Esophagus (tissue), 2 donors: ENCODE data around the gene TTC22. TPM values are rescaled to one million over a fixed set of nuclear protein-coding genes. Genes with fewer than 3 reads are reported as not detected.

ENCODE experiments used
- H3K27ac ChIP-seq, 2 donors: one replicate each; pipeline ENCODE4 v1.5.1; 2013; ENCODE audit warnings: low read depth in 2 of 2, mild to moderate bottlenecking in 2 of 2, inconsistent platforms in 1 of 2, low read length in 1 of 2, moderate library complexity in 1 of 2
- H3K27me3 ChIP-seq, 2 donors: one replicate each; pipeline ENCODE4 v1.6.1; 2013; ENCODE audit warnings: low read length in 2 of 2, control low read depth in 1 of 2, mild to moderate bottlenecking in 1 of 2; ENCODE audit not compliant: insufficient read depth in 2 of 2, control insufficient read depth in 1 of 2
- H3K36me3 ChIP-seq, 2 donors: one replicate each; pipeline ENCODE4 v1.6.1; 2013; ENCODE audit warnings: low read length in 1 of 2; ENCODE audit not compliant: control insufficient read depth in 2 of 2, insufficient read depth in 2 of 2
- H3K4me1 ChIP-seq, 2 donors: one replicate each; pipeline ENCODE4 v1.6.1; 2013; ENCODE audit warnings: low read length in 1 of 2; ENCODE audit not compliant: control insufficient read depth in 2 of 2, insufficient read depth in 2 of 2
- H3K4me3 ChIP-seq, 2 donors: one replicate each; pipeline ENCODE4 v1.5.1; 2013; ENCODE audit warnings: low read length in 2 of 2, mild to moderate bottlenecking in 2 of 2, low read depth in 1 of 2, moderate library complexity in 1 of 2
- H3K9me3 ChIP-seq, 2 donors: one replicate each; pipeline ENCODE4 v1.6.1; 2013; ENCODE audit warnings: mild to moderate bottlenecking in 2 of 2, low read depth in 1 of 2, low read length in 1 of 2, moderate library complexity in 1 of 2; ENCODE audit not compliant: control insufficient read depth in 2 of 2, insufficient read depth in 1 of 2
- WGBS, 2 donors: extraction: QIAGEN DNeasy Blood & Tissue Kit; methylation state at CpG; one replicate each; pipeline ENCODE4 v1.1.7; 2013; 5-methylcytosine and 5-hydroxymethylcytosine counted together
- polyA plus RNA-seq, 2 donors: library from polyadenylated mRNA; stranded (reverse); fragments of 200-250 nt; gene quantifications; one replicate each; pipeline ENCODE4 v1.2.3, GENCODE V29; 2013
- donor health status: healthy with polysubstance abuse.
- donor health status: Bipolar disorder and iron deficiency.

TTC22 gene
- polyA plus RNA-seq, 2 donors, result 83.5 to 92.9 TPM

DNA sequence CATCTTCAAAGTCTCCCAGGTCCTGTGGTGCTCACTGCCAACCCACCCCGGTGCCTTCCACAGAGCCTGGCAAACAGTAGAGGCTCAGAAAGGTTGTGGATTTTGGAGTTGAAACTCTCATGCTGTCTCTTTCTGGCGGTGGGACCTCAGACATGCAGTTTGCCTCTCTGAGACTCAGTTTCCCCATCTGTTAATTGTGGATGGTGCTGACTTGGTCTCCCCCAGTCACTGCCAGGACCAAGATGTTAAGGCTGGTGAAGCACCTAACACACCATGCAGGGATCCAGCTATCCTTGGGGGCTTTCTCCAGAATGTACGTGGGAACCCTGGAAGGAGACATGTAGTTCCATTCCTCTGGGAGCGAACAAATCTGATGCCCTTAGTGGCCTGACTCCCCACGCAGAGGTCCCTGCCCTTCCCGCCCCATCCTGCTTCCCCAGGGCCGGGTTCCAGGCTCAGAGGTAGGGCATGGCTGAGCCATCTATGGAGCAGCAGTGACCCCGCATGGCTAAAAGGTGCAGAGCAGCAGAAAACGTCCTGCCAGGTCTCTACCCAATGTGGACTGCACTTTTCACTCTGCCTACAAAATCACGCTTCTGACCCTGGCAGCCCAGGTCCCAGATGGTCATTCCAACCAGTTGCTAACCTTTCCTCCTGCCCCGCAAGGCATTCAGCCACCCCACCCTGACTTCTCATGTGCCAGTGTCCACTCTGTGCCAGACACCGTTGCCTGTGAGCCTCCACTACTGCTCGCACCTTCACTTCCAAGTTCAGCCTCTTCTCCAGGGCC is 9.2 kb upstream of the TTC22 start:
- no peaks in the 10 kb centered on the region for H3K27me3 ChIP-seq
- WGBS, 2 donors, result 32 to 34% methylated on average over 12 to 13 of the region's 13 CpGs

DNA sequence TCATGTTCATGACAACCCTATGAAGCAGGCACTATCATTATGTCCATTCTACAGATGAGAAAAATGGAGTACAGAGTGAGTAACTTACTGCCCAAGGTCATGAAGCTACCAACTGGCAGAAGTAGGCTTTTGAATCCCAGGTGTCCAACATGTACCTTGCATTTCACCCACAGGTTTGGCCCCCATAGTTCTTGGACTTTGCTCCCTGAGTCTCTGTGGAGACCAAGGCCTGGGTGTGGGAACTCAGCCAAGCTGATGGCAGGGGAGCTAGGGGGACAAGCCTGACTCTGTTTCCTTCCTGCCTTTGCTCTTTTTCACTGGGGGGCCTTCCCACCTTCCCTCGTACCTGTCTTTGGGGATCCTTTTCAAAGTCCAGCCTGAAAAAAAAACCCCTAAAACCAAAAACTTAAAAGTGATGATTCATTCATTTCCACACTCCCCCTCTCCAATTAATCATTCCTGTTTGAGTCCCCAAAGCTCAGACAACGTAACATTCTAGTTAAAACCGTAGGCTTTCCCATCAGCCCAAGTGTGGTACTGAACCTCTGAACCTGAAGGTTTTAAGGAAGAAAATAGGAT is 8.5 kb upstream of the TTC22 start:
- WGBS, 2 donors, result 43 to 44% methylated on average over 3 of the region's 3 CpGs
- no peaks in the 10 kb centered on the region for H3K27me3 ChIP-seq
- no peak overlapping the region for H3K27ac ChIP-seq
- peaks cover 7 to 14% of the 10 kb centered on the region in 2 donors for H3K4me1 ChIP-seq
- no peaks in the 10 kb centered on the region for H3K9me3 ChIP-seq
- H3K4me3 ChIP-seq, result no peak overlapping the region
- H3K36me3 ChIP-seq, result peaks cover 0 to 2% of the 10 kb centered on the region in 2 donors

More for the DNA sequence above, 9.2 kb upstream of the TTC22 start:
- peaks cover 0 to 2% of the 10 kb centered on the region in 2 donors for H3K36me3 ChIP-seq
- H3K9me3 ChIP-seq, result no peaks in the 10 kb centered on the region
- H3K4me1 ChIP-seq, result peaks cover 5 to 9% of the 10 kb centered on the region in 2 donors
- no peak overlapping the region for H3K4me3 ChIP-seq
- H3K27ac ChIP-seq, result no peak overlapping the region

- WGBS, 2 donors, result 64 to 71% methylated on average over 12 of the region's 12 CpGs
- H3K4me3 ChIP-seq, result peak overlapping the region; percentile 22 to 36
Measured at GRCh38 chr1:54808443-54809207, 7.5 kb upstream of the TTC22 start.

GRCh38 chr1:54807756-54808155 is 6.6 kb upstream of the TTC22 start:
- Histone ChIP-seq H3K27ac (peak overlapping the region; percentile 67 to 93), H3K4me3 (peak overlapping the region; percentile 24 to 36), H3K27me3 (no peaks in the 10 kb centered on the region), H3K4me1 (peaks cover 7 to 12% of the 10 kb centered on the region in 2 donors), H3K9me3 (no peaks in the 10 kb centered on the region), H3K36me3 (no peaks in the 10 kb centered on the region)
- 87 to 90% methylated on average over 7 of the region's 7 CpGs for WGBS, 2 donors

More at GRCh38 chr1:54808443-54809207, 7.5 kb upstream of the TTC22 start:
- no peaks in the 10 kb centered on the region for H3K27me3 ChIP-seq
- peaks cover 0 to 2% of the 10 kb centered on the region in 2 donors for H3K36me3 ChIP-seq
- peaks cover 7 to 12% of the 10 kb centered on the region in 2 donors for H3K4me1 ChIP-seq
- H3K27ac ChIP-seq, result peak overlapping the region in 1 of 2 donors; percentile 53
- no peaks in the 10 kb centered on the region for H3K9me3 ChIP-seq

GRCh38 chr1:54806931-54807611 is 5.9 kb upstream of the TTC22 start:
- H3K4me3 ChIP-seq, result peak overlapping the region; percentile 24 to 36

DNA sequence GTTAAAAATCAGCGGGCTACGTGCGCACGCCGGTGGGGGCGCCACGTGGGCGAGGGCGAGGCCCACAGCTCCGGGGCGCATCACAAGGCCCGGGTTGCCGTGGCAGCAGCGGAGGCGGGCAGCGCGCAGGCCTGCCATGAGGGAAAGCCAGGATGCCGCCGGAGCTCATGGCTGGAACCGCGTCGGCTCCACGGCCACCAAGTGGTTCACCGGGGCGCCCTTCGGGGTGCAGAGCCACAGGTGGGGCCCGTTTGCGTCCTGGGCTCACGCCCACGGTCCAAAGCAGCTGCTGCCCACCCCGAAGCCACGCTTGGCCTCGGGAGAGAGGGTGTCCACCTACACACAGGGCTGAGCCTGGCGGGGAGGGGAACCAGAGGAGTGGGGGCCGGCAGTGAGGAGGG is 4.9 kb upstream of the TTC22 start:
- no peaks in the 10 kb centered on the region for H3K36me3 ChIP-seq
- peak overlapping the region; percentile 65 to 97 for H3K27ac ChIP-seq
- H3K4me1 ChIP-seq, result peaks cover 7 to 12% of the 10 kb centered on the region in 2 donors
- 77 to 78% methylated on average over 33 to 35 of the region's 35 CpGs for WGBS, 2 donors
- no peaks in the 10 kb centered on the region for H3K9me3 ChIP-seq
- no peaks in the 10 kb centered on the region for H3K27me3 ChIP-seq
- H3K4me3 ChIP-seq, result no peak overlapping the region

More at GRCh38 chr1:54806931-54807611, 5.9 kb upstream of the TTC22 start:
- H3K4me1 ChIP-seq, result peaks cover 7 to 12% of the 10 kb centered on the region in 2 donors
- WGBS, 2 donors, result 75 to 81% methylated on average over 11 of the region's 11 CpGs
- peak overlapping the region; percentile 46 to 93 for H3K27ac ChIP-seq
- H3K36me3 ChIP-seq, result no peaks in the 10 kb centered on the region
- no peaks in the 10 kb centered on the region for H3K27me3 ChIP-seq
- H3K9me3 ChIP-seq, result no peaks in the 10 kb centered on the region

- 94 to 97% methylated on average over 3 of the region's 3 CpGs for WGBS, 2 donors
- peaks cover 7 to 14% of the 10 kb centered on the region in 2 donors for H3K4me1 ChIP-seq
- H3K27ac ChIP-seq, result peak overlapping the region; percentile 65 to 97
- H3K36me3 ChIP-seq, result no peaks in the 10 kb centered on the region
- H3K9me3 ChIP-seq, result no peaks in the 10 kb centered on the region
- H3K4me3 ChIP-seq, result no peak overlapping the region
- no peaks in the 10 kb centered on the region for H3K27me3 ChIP-seq
Measured at GRCh38 chr1:54805466-54805865, 4.3 kb upstream of the TTC22 start.

DNA sequence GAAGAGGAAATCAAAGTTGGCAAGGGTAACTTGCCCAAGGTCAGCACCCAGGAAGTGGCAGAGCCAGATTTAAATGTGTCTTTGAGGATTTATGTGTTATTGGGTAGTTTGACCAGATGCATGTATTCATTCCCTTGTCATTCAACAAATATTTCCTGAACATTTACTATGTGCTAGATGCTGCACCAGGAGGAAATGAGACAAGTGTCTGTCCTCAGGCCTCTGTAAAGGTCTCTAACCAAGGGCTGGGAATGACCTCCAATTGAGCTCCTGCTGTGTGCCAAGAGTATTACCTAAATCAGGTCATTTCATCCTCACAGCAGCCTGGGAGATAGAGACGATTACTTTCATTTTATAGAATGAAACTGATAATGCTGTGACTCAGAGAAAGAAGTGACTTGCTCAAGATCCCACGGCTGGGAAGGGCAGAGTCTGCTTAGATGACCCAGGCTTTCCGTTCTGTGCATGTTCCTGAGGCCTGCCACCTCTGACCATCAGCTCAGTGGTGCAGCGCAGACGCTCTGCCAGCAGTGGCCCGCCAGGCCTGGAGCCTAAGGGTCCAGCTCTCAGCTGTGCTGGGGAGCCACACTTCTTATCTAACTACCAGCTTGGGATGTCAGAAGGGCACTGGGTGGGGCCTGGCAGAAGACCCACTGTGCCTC is 3.5 kb upstream of the TTC22 start:
- Histone ChIP-seq H3K4me3 (no peak overlapping the region), H3K27ac (peak overlapping the region; percentile 65 to 97), H3K4me1 (peaks cover 7 to 18% of the 10 kb centered on the region in 2 donors), H3K9me3 (no peaks in the 10 kb centered on the region), H3K36me3 (no peaks in the 10 kb centered on the region), H3K27me3 (no peaks in the 10 kb centered on the region)
- WGBS, 2 donors, result 62 to 75% methylated on average over 6 of the region's 6 CpGs
